Kidney tubule cell (primary cell): ENCODE results near the gene PDE6D.

Experiments
- DNase-seq: peaks from one replicate; pipeline ENCODE4 v3.0.0-alpha.2; 2018; ENCODE audit warnings: low spot score

PDE6D gene

DNA sequence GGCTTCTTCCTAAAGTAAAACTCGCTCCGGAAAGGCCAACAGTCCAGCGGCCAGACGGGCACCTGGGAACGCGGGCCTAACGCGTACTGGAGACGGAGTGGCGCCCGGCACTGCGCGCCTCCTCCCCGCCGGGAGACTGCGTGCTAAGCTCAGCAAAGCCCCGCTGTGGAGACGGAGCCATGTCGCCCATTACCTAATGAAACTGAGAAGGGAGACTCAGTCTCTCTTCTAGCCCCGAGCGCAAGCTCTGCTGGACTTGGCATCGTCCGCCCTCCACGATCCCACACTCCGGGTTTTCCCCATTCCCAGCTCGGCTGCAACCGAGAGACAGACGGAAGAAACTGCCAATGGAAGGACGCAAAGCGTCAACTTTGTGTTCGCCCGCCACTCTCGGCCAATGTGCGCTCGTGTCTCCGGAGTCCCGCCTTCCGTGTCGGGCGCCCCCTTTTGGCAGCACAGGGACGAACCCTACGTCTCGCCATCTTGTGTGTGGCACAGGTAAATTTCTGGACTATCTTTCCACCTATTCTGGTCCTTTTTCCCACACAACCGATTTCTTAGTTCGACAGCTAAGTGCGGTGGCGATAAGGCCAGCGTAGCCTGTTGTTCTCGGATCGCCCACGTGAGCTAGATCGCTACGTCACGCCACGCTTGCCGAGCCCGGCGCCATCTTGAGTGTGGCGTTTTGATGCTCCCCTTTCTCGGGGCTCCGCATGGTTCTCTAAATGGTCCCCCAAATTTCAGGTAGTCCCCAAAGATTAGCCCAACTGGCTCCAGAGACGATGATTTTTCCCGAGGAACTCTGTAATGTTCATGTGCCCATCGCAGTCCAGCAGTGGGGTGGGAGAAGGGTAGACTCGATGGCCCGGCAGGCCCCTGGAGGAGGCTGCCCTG is 74.1 kb downstream of the PDE6D start:
- DNase-seq, result peak; percentile 99

DNA sequence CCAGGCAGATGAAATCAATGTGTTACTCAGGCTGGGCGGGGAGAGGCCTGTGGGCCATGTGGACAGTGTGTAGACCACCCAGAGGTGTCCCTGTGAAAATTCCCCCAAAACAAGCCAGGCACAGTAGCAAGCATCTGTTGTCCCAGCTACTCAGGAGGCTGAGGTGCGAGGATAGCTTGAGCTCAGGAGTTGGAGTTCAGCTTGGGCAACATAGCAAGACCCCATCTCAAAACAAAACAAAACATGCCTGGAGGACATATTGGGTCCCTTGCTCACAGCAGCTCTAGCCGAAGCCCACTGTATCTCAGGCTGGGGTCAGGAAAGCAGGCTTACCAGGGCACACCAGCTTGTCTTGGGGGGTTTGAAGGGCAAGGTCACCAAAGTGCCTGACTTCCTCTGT is 77.1 kb downstream of the PDE6D start:
- DNase-seq, result no peak

DNA sequence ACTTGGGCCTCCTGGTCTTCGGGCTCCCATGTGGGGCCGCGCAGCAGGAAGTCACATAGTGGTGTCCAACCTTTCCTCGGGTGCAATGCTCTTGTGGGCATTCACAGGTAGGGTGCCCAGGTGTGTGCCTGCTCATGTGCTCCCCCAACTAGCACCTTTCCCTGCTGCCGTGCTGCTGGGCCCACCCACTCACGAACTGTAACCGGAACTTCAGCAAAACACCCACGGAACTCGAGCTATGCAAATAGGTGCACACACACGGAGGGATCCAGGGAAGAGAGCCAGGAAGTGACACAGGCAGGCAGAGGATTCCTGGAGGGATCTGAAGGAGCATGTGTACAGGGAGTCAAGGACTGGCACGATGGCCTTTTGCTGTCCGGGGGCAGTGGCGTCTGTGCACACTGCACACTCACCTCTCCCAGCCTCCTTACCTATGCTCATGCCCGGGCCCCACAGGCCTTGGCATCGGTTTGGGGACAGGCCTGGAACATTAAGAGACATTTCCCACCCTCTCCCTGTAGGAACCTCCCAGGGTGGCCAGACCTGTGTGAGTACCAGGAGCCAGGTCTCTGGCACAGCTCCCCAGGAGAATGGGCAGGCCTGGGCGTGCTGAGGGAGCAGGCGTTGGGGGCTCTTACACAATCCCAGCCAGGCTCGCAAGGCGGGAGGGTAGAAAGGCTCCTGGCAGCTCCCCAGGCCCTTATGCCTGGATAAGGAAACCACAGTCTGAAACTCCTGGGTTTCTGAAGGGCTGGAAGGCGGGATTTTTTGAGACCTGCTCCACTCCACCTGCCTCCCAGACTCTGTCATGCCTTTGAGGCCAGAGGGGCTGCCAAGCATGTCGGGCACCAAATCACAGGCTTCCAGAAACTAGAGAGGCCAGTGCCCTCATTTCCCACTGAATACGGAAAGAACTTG is 79.4 kb downstream of the PDE6D start:
- DNase-seq, result peak; percentile 72

DNA sequence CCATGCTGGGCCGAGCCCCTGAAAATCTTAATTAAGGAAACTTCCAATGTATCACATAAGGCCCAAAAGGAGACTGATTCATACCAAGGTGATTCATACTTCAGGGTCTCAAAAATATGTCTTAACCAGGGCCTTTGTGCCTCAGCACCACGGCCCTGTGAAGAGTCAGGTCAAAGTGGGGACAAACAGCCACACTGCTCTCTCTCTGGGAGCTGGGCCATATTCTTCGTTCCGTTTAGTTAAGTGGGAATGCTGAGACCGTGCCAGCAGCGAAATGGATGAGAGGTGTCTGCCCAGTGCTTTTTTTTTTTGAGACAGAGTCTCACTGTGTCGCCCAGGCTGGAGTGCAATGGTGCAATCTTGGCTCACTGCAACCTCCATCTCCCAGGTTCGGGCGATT is 82.1 kb downstream of the PDE6D start:
- DNase-seq, result no peak

DNA sequence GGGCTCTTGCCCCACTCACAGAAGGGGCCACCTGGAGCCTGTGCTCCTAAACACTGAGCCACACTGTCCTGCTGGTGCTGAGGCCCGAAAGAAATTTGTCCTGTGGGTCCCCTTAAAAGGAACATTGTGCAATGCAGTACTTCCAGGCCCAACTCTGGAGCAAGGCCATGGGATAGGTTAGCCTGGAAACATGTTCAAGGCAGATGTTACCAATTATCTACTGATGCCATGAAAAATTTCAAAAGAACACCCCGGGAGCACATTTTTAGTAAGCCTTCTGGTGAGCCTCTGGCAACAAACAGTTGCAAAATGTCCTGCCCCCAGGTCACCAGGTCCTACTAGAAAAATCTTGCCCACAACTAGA is 85.1 kb downstream of the PDE6D start:
- no peak for DNase-seq

DNA sequence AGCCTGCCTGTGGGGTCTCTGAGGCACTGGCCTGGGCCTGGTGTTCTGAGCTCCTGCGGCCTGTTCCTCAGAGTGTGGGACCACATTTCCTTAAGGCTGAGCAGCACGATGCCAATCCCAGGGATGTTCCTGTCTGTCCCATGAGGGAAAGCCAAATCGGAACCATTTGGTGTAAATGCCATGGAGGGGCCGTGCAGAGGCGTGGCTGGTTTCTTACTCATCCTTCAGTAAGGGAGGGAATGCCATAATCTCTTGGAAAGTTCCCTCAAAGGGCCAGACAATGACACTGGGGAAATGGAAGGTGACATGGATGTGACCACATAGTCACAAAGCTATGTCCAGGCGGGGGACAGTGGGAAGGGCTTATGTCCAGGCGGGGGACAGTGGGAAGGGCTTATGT is 87.1 kb downstream of the PDE6D start:
- no peak for DNase-seq

DNA sequence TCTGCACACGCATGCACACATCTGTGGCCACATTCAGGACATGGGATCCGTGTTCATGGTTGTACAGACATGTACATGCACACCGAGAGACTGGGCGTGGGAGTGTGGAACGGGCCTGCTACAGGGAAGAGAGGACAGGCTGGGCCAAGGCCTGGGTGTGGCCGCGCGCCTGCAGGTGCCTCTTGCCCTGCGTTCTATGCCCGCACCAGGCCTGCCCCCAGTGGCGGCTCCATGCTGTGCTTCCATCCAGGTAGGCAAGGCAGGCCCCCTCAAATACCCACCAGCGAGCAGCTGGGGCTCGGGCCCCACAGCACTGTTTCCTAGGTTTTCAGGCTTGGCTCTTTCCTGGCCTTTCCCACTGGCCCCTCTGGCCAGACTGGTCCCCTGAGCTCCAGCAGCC is 88.2 kb downstream of the PDE6D start:
- no peak for DNase-seq

DNA sequence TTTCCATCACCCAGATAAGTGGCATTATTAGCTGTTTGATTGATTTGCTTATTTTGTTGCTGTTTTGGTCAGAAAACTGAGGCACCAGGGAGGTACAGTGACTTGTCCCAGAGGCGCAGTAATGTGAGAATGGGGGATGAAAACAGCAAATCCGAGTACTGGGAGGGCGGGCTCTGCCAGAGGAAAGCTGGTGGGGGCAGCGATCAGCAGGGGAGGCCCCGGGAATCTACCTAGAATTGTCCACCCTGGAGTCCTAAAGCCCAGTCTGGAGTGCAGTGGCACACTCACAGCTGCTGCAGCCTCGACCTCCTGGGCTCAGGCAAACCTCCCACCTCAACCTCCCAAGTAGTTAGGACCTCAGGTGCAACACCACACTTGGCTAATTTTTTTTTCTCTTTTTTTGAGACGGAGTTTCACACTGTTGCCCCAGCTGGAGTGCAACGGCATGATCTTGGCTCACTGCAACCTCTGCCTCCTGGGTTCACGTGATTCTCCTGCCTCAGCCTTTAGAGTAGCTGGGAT is 89.8 kb downstream of the PDE6D start:
- no peak for DNase-seq

DNA sequence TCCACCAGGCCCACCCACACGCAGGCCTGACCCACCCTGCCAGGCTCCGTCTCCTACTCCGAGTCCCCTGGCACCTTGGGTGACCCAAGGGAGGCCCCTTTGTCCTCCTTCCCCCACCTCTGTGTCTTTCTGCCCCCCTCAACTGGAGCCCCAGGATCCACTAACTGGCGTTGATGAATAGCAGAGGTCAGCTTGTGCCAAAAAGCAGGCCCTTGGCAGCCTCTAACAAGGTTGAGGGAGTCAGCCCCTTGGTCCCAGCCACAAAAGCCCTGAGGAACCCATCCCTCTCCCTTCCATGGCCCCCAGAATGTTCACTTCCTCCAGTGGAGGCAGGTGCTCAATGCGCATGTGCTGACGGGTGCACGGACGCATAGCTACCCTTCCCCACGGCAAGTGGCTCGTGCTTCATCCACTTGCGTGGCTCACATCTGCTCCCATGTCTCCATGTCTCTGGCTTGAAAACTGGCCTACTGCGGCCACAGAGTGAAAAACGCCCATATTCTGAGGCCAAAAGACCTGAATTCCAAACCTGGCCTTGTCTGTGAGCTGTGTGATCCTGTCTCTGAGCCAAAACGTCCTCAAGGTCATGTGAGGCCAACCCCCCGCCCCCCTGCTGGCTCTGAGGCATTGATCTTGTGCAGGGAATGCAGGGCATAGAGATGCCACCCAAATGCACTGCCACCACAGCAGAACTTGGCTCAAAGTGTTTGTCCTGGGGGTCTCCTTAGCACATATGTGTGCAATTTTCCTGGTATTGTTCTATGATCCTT is 91.8 kb downstream of the PDE6D start:
- no peak for DNase-seq

DNA sequence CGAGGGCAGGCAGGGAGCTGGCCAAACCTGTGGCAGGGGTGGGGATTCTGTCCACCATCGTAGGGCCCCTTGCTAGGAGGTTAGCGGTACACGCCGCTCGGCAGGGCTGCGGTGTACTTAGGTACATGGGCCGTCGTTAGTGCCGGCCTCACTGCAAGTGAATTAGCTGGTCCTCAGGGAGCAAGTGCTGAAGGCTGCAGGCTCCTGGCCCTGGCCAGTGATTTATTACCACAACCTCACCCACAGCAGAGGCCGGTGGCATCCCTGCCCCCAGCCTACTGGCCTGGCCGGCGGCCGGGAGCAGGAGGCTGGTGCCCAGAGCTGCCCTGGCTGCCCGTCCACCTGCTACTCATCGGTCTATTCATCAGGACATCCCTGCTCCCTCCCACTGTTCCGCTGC is 92.4 kb downstream of the PDE6D start:
- DNase-seq, result no peak

DNA sequence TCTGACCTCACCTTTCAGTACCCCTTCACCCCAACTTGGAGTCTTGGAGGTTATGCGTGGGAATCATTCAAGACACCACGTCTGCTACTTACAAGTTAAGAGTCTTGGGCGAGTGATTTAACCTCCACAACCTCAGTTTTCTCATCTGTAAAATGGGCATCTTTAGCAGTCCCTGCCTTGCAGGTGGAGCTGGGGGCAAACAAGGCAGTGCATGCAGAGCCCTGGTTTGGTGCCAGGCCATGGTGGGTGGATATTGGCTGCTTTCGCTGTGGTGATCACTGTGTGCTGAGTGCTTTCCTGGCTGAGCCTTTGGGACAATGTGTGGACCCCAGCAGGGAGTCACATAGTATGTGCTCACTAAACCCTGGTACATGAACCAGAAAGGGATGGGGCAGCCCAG is 93.1 kb downstream of the PDE6D start:
- DNase-seq, result no peak

DNA sequence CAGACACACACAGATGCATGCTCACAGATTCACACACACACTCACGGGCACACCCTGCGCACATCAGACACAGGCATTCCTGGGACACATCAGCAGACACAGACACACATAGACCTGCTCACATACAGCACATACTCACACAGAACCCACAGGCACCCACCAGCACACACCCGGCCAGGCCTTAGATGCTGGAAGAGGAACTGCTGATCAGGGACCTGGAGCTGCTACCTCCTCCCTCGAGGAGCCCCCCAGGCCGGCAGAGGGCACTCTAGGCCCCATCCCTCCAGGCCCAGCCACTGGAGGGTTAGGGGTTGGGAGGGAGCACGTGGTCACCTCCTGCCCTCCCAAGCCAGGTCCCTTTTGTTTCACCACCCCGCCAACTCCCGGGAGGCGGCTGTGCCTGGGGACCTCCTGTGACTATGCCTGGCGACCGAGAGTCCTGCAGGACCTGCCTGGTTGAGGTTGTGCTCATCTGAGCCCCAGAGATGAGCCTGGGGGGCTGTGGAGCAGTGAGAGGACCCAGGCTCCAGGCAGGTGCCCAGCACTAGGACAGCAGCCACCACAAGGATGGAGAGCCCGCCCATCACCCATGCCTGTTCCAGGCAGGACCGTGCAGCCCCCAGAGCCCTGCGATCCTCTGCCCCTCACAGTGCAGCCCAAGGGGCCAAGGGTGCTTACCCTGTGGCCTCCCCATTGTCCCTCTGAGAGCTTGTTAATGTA is 93.8 kb downstream of the PDE6D start:
- DNase-seq, result peak; percentile 61

DNA sequence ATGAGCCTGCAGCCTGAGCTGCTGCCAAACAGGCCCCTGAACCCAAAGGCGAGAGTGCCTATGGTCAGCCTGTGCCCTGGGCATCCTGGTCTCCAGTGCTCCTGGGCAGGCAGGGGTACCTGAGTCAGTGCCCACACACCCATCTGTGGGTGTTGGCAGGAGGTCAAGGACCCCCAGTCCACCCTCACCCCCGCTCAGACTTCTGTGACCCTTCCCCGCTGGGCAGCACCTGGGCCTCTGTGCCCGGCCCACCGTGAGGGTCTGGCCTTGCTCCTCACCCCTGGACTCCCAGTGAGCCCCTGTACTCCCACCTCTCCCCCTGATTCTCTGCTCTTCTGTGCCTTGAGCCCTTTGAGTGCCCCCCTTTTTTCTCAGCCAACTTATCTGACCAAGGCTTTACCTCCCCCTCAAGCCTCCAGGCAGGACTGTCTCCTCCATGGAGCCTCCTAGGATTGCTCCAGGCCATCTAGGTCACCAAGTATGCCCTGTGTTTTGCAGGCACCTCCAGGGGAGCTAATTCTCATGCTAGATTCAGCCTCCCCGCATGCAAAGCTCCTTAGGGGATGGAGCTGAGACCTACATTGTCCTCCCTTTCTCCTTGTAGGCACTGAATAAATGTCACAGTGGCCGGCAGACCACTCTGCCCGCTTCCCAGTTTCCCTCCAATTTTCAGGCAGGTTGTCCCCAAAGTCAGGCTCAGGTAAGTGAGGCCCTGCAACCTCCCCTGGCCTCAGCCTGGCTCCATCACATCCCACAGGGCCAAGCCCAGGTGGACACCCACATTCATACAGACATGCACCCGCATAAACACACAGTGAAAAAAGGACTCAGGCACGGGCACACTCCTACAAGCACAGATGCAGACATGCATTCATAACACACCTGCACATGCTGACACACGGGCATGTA is 94.6 kb downstream of the PDE6D start:
- no peak for DNase-seq

DNA sequence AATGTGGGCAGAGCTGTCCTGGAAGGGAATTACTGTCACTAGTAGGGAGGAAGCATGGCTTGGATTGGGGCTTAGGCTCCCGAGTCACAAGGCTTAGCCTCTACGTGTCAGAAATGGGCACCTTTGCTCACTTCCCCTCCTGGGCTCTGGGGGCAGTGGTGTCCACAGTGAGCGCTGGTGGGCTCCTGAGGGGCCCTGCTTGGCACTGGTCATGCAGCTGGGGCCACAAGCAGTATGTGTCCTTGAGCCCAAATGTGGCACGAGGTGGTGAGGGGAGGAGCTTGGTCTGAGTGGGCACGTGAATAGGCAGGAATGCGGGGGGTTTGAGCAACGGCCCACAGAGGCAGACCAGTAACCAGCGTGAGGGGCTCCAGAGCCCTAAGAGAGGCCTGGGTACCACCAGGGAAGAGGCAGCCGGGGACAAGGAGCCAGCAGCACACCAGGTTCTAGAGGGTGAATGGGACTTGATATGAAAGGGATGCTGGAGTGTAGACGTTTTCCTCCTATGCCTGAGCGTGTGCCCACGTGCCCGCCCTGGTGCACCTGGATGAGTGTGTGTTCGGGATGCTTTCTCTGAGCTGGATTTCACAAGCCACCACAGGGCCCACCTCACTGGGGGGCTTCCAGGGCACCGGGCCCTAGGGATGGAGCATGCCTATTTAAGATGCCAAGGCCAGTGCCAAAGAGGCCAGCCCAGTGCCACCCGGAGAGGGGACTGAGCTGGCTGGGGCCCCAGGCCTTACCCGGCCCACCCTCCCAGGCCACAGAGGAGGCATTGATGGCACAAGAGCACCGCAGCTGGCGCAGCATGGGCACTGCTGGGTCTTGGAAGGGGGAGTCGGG is 95.5 kb downstream of the PDE6D start:
- DNase-seq, result no peak

DNA sequence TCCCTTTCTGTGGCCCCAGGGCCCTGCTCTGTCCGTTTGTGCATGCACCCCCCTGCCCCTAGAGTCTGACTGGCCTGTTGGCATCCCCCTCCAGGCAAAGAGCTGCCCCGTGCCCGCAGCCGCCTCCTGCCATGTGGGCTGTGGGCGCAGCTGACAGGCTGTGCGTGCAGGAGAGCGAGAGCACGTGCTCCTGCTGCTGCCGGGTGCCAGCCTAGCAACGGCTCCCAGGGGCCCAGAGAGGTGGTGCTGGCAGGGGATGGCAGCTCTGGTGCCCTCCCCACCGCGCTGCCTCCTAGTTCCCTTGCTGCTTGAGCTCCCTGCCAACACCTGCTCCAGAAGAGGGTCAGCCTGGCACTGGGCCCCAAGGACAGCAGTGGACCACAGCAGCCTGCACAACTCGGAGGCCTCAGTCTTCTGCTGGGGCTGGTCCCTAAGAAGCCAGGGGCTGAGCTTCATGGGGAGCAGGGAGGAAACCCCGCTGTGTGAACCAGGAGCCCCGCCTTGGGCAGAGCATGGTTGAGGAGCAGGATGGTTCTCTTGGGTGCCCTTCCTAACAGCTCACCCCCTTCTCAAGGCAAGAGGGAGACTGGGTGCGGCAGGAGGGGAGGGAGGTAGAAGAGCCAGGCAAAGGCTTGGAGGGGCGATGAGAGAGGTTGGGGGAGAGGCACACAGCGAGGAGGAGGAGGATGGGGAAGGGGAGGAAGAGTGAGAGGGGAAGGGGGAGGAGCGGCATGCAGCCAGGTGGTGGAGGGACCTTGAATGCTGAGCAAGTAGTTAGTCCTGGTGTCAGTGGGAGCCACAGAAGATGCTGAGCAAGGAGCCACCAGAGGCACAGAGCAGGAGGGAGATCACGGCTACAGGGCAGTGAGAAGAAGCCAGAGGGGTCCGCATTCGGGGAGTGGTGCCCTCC is 96.5 kb downstream of the PDE6D start:
- no peak for DNase-seq

DNA sequence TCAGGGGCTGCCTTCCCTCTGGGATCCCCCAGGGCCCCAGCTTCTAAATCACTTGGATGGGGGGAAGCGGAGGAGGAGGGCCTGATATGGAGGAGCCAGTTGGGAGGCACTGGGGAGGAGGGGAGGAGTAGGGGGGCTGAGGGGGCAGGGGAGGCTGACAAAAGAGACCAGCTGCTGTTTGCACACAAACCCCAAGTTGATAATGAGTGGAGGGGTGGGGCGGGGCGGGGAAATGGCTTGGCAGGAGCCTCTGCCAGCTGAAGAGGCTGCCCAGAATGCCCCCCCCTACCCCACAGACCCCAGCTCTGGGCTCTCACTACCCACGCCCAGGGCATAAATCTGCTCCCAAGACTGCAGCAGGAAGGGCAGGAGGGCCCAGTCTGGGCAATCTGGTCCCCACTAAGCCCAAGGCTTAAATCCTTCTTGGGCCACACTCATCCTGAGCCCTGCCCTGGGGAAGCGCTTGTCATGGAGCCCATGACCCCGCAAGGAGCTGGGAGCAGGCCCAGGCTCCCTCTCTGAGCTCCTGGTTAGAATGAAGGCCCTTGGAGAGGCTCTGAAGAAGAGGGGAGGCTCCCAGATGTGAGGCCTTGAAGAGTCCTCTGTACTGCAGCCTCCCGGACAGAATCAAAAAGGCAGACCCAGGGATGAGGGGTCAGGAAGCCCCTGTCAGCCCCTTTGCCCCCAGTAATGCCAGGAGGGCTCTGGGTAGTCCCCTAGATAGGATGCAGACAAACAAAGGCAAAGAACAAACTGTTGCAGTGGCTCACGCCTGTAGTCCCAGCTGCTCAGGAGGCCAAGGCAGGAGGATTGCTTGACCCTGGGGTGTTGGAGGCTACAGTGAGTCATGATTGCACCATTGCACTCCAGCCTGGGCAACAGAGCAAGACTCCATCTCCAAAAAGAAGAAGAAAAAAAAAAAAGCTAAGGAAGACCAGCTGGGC is 97.5 kb downstream of the PDE6D start:
- DNase-seq, result no peak

DNA sequence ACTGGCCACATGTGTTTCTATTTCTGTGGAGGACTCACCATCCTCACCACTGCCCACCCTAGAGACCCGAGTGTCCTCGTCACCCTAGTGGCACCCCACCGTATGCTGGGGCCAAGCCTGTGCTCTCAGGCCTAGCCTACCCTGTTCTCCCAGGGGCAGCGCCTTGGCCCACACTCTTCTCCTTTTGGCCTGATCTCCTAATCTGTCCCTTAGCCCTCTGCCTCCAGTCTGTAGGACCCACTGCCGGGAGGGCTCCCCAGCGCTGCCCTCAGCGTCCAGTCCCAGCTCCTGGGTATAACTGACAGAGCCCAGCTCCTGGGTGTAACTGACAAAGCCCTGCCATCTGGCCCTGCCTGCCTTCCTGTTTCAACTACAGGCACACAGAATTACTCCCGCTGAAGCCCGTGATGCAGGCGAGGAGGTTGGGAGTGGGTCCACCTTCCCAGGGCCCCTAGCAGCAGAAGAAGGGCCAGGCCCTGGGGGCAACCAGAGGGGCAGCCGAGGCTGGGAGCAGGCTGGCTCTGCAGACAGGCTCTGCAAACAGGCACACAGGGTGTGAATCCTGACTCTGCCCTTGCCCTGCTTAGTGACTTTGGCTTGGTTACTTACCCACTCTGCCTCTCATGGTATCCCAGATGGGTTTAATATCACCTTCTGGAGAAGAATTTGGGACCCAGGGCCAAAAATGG is 98.3 kb downstream of the PDE6D start:
- no peak for DNase-seq
